BE2C (cell line): ENCODE data around the gene C12orf50.
"Not testable (repeated sequence)": the region's sequence is repeated elsewhere in the genome, so short reads cannot be mapped to it uniquely, and the experiment has no call there.

ENCODE experiments used
- DNase-seq: peaks from one replicate; pipeline ENCODE4 v3.0.0-alpha.2; 2020
- H3K27me3 ChIP-seq: fragments of 250-450 bp; sonication (Bioruptor Pico); 2 replicates; pipeline ENCODE4 v1.5.1; 2020; ENCODE audit warnings: mild to moderate bottlenecking
- H3K36me3 ChIP-seq: fragments of 250-450 bp; sonication (Bioruptor Pico); 2 replicates; pipeline ENCODE4 v1.5.1; 2020; ENCODE audit warnings: mild to moderate bottlenecking
- H3K4me1 ChIP-seq: fragments of 250-450 bp; sonication (Bioruptor Pico); 2 replicates; pipeline ENCODE4 v1.5.1; 2020
- H3K4me3 ChIP-seq: 2 replicates; pipeline ENCODE4 v1.5.1; 2011; ENCODE audit warnings: low read depth, low read length
- H3K9me3 ChIP-seq: fragments of 250-450 bp; sonication (Bioruptor Pico); 2 replicates; pipeline ENCODE4 v1.5.1; 2020
- CTCF ChIP-seq: IDR thresholded peaks from 2 replicates; pipeline ENCODE4 v1.5.1; 2012; ENCODE audit warnings: mild to moderate bottlenecking, low read depth, low read length

The C12orf50 gene

GRCh38 chr12:87982208-87982607 lies 47.0 kb downstream of the C12orf50 start:
- no peak for DNase-seq
- no peak overlapping the region for H3K4me3 ChIP-seq
- H3K4me1 ChIP-seq, result no peaks in the 10 kb centered on the region; the same call in 1 of the 2 replicates
- no peaks in the 10 kb centered on the region for H3K27me3 ChIP-seq
- TF ChIP-seq CTCF, result no peak
- H3K36me3 ChIP-seq, result no peaks in the 10 kb centered on the region
- H3K9me3 ChIP-seq, result no peaks in the 10 kb centered on the region

- no peak for DNase-seq
- no peak for TF ChIP-seq CTCF
- Histone ChIP-seq H3K4me1 (no peaks in the 10 kb centered on the region; the same call in 1 of the 2 replicates), H3K4me3 (no peak overlapping the region), H3K36me3 (no peaks in the 10 kb centered on the region), H3K27me3 (no peaks in the 10 kb centered on the region), H3K9me3 (0 out of 2 replicates have a peak, but pooled peaks cover 2% of the 10 kb centered on the region)
Measured at GRCh38 chr12:87981495-87981894, 47.7 kb downstream of the C12orf50 start.

- Histone ChIP-seq H3K4me1 (no peaks in the 10 kb centered on the region; the same call in 1 of the 2 replicates), H3K4me3 (no peak overlapping the region), H3K27me3 (no peaks in the 10 kb centered on the region), H3K9me3 (0 out of 2 replicates have a peak, but pooled peaks cover 2% of the 10 kb centered on the region), H3K36me3 (no peaks in the 10 kb centered on the region)
- DNase-seq, result no peak
- TF ChIP-seq CTCF, result no peak
Measured at GRCh38 chr12:87975879-87976278, 53.3 kb downstream of the C12orf50 start.

- peak; percentile 44 for DNase-seq
- Histone ChIP-seq H3K27me3 (no peaks in the 10 kb centered on the region), H3K4me3 (no peak overlapping the region), H3K9me3 (peaks cover 4% of the 10 kb centered on the region; the same call in 1 of the 2 replicates), H3K36me3 (no peaks in the 10 kb centered on the region), H3K4me1 (no peaks in the 10 kb centered on the region; the same call in 1 of the 2 replicates)
- no peak for TF ChIP-seq CTCF
Measured at GRCh38 chr12:87967871-87968270, 61.3 kb downstream of the C12orf50 start.

- TF ChIP-seq CTCF, result no peak
- no peaks in the 10 kb centered on the region for H3K27me3 ChIP-seq
- peaks cover 2% of the 10 kb centered on the region; the same call in 1 of the 2 replicates for H3K9me3 ChIP-seq
- H3K4me3 ChIP-seq, result no peak overlapping the region
- peak; percentile 63 for DNase-seq
- H3K36me3 ChIP-seq, result no peaks in the 10 kb centered on the region
- peaks cover 23% of the 10 kb centered on the region for H3K4me1 ChIP-seq
Measured at GRCh38 chr12:87960566-87960965, 68.6 kb downstream of the C12orf50 start.

- H3K4me1 ChIP-seq, result peaks cover 14% of the 10 kb centered on the region
- H3K4me3 ChIP-seq, H3K27me3 ChIP-seq, H3K36me3 ChIP-seq, DNase-seq, H3K9me3 ChIP-seq: not testable (repeated sequence)
Measured at GRCh38 chr12:87954028-87954427, 75.2 kb downstream of the C12orf50 start.
